GM19099 (cell line): ENCODE measurements around the gene PDIA5.

Source experiments
- POLR2A ChIP-seq: IDR thresholded peaks from 3 replicates; pipeline ENCODE4 v1.6.1; 2011; ENCODE audit warnings: low read depth; ENCODE audit not compliant: insufficient read length; ENCODE audit errors: extremely low read depth

Gene PDIA5

DNA sequence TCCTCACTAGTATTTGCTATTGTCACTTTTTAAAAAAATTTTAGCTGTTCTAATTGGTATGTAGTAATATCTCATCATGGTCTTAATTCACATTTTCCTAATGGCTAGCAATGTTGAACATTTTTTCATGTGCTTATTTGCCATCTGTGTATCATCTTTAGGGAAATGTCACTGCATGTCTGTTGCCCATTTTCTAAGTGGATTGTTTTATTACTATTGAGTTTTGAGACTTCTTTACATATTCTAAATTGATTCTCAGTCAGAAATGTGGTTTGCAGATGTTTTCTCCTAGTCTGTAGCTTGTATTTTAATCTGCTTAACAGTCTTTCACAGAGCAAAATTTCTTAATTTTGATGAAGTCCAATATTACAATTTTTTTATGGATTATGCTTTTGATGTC is 101.3 kb downstream of the PDIA5 start:
- no peak for TF ChIP-seq POLR2A

DNA sequence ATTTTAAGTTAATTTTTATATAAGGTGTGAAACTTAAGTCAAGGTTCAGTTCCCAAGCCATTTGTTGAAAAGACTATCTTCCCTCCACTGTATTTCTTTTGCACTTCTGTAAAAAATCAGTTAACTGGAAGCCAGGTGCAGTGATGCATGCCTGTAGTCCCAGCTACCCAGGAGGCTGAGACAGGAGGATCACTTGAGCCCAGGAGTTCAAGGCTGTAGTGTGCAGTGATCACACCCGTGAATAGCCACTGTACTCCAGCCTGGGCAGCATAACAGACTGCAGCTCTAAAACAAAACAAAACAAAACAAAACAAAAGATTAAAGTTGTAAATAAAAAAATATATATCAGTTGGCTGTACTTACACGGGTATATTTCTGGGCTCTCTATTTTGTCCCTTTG is 101.8 kb downstream of the PDIA5 start:
- no peak for TF ChIP-seq POLR2A

DNA sequence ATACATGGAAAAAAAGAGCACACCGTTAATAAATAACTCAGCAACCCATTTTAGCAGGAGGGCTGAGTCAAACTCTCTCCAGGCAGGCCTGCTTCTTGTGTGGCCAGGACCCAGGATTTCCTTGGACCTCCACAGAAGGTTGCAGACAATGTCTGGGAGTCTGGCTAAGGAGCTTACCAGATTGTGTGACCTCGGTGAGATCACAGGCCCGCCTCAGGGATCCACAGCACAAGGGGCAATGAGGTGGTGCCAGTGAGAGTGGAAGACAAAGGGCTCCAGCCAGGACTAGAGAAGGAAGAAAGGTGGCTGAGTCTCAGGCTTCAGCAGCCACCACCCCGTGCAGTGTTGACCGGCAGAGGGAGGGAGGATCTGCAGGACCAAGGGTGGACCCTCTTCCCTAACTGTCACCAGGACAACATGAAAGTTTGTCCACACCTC is 102.7 kb downstream of the PDIA5 start:
- TF ChIP-seq POLR2A: no peak

- no peak for TF ChIP-seq POLR2A
Observed at GRCh38 chr3:123169930-123170329, 103.1 kb downstream of the PDIA5 start.

DNA sequence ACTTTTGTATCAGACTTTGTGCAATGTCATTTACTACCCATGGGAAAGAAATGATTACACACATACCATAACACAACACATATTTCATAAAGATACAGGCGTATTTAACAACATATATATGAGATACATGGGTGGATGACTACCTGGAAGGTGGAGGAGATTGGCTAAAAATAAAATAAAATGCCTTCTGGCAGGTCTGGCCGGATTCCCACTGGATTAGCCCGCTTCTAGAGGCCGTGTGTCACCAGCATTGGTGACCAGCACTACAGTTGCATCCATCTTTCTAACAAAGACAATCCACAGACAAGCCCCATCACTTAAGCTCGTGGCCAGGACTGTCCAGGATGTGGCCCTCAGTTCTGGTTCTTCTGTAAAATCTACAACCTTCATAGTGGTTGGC is 114.0 kb downstream of the PDIA5 start:
- TF ChIP-seq POLR2A: no peak

- TF ChIP-seq POLR2A: no peak
Observed at GRCh38 chr3:123186695-123187094, 119.9 kb downstream of the PDIA5 start.

GRCh38 chr3:123188058-123188457 is 121.2 kb downstream of the PDIA5 start:
- no peak for TF ChIP-seq POLR2A

DNA sequence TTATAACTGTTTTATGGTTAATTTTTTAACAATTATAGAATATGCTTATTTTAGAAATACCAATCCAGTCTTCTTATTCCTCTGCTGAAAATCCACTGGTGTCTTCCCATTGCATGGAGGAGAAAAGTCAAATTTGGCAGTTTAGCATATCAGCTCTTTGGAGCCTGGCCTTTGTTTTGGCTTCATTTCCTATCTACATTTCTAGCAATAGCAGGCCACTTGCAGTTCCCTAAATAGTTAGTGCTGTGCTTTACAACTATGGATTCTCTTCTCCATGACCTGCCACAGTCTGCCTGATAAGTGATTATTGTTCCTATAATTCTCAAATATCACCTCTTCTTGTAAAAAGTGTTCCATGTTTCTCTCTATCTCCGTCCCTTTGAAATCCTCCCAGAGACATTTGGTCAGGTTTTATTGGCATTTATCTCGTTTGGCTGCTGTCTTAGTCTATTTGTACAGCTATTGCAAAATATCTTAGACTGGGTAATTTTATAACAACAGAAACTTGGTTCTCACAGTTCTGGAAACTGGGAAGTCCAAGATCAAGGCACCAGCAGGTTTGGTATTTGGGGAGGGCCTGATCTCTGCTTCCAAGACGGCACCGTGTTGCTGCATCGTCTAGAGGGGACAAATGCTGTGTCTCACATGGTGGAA is 126.8 kb downstream of the PDIA5 start:
- TF ChIP-seq POLR2A: no peak

- TF ChIP-seq POLR2A: no peak
Observed at GRCh38 chr3:123194552-123194951, 127.7 kb downstream of the PDIA5 start.

DNA sequence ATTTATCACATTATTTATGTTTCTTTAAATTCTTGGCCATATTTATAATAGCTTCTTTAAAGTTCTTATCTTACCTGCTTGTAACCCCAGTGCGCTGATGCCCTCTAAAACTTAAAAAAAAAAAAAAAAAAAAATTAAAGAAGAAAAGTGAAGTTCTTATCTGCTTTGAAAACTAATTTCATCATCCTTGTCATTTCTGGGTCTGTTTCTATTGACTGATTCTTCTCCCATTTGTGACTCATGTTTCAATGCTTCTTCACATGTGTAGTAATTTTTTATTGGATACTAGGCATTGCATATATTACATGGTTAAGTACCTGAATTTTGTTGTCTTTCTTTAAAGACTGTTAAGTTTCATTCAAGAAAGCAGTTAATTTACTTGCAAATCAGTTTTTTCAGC is 131.5 kb downstream of the PDIA5 start:
- no peak for TF ChIP-seq POLR2A

GRCh38 chr3:123201223-123201556 is 134.4 kb downstream of the PDIA5 start:
- no peak for TF ChIP-seq POLR2A

DNA sequence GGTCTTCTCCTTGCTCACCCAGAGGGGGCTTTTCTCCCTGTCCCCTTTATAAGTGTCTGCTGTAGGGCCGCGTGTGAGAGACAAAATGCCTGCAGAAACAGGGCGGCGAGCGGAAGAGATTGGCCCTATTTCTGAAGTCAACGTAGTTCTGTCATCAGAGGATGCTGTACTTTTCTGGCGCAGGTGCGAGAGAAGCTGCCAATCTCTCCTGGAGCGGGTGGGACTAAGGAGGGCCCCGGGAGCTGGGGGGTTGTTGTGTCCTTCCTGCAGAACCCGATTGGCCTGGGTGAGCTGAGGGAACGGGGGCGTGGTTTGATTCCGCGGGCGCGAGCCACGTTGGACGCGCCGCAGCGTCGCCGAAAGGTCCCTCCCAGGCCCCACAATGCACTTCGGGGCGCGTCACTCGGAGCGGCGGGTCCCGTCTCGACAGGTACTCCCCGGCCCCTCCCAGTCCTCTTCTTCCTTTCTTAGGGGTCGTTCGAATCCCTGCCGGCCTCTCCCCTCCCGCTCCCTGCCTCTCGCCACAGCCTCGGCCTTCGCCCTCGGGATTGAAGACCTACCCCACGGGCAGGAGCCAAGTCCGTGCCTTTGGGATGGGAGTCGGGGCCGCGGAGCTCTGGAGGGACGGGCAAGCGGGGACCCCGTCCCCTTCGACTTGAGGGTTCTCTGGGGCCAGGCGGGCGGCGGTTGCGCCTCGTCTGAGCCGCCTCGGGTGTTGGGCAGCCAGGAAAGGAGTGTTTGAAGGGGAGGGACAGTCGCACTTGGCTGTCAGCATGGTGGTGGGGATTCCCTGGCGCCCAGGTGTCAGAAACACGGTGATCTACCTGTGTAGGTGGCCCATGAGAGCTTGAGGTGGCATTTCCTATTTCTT is 135.0 kb downstream of the PDIA5 start, which contains the start of gene SEC22A:
Gene SEC22A (plus strand): TSS at position 387 of the 871 bp plus-strand sequence. CDS start 7,275 bp downstream, outside the sequence.
- TF ChIP-seq POLR2A: peak; percentile 79

- no peak for TF ChIP-seq POLR2A
Observed at GRCh38 chr3:123202451-123202850, 135.6 kb downstream of the PDIA5 start.
